Lower leg skin (tissue), 3 donors: Measurements from ENCODE around the gene KCNQ2.

Experiments
- POLR2A ChIP-seq, 2 donors: fragments of 450-650 bp; IDR thresholded peaks; one replicate each; pipeline ENCODE4 v1.6.1; 2016 to 2017; ENCODE audit warnings: antibody characterized with exemption in 2 of 2, mild to moderate bottlenecking in 1 of 2, moderate library complexity in 1 of 2
- TF ChIP-seq, protein P1 (sequence below), 3 donors: fragments of 450-650 bp; IDR thresholded peaks; one replicate each; pipeline ENCODE4 v1.5.1; 2016; ENCODE audit warnings: antibody characterized with exemption in 3 of 3, mild to moderate bottlenecking in 3 of 3, moderate library complexity in 2 of 3

- TF ChIP-seq, protein P1, sequence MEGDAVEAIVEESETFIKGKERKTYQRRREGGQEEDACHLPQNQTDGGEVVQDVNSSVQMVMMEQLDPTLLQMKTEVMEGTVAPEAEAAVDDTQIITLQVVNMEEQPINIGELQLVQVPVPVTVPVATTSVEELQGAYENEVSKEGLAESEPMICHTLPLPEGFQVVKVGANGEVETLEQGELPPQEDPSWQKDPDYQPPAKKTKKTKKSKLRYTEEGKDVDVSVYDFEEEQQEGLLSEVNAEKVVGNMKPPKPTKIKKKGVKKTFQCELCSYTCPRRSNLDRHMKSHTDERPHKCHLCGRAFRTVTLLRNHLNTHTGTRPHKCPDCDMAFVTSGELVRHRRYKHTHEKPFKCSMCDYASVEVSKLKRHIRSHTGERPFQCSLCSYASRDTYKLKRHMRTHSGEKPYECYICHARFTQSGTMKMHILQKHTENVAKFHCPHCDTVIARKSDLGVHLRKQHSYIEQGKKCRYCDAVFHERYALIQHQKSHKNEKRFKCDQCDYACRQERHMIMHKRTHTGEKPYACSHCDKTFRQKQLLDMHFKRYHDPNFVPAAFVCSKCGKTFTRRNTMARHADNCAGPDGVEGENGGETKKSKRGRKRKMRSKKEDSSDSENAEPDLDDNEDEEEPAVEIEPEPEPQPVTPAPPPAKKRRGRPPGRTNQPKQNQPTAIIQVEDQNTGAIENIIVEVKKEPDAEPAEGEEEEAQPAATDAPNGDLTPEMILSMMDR (IDR thresholded peaks at IDR 0.05) = no peak
- no peak for TF ChIP-seq POLR2A (IDR thresholded peaks at IDR 0.05)
Measured at GRCh38 chr20:63428906-63429575, 43.4 kb downstream of the KCNQ2 start.
